Measurements from ENCODE around the gene IGSF11. TPM values are rescaled to one million over a fixed set of nuclear protein-coding genes. Genes with fewer than 3 reads are reported as not detected.

IGSF11 gene
- total RNA-seq (2014; rRNA removed; shearing (Covaris generic)): 0.18 and 0.45 TPM in 2 replicates

GRCh38 chr3:119034256-119035013 is at the start of gene IGSF11:
Gene IGSF11 (minus strand): TSS chr3:119034846. CDS start chr3:119034582, 264 bp downstream.
- peak; percentile 37 for DNase-seq (ENCODE audit: low spot score)

- DNase-seq (ENCODE audit: low spot score): no peak
These were observed 45.7 kb upstream of the IGSF11 start for GRCh38 chr3:119080364-119080763.

GRCh38 chr3:119073258-119074001 is 38.8 kb upstream of the IGSF11 start:
- DNase-seq (ENCODE audit: low spot score): no peak

GRCh38 chr3:119072451-119072850 is 37.8 kb upstream of the IGSF11 start:
- DNase-seq (ENCODE audit: low spot score): peak; percentile 31

- DNase-seq (ENCODE audit: low spot score): no peak
These were observed 35.1 kb upstream of the IGSF11 start for GRCh38 chr3:119069725-119070124.

- no peak for DNase-seq (ENCODE audit: low spot score)
These were observed 28.8 kb upstream of the IGSF11 start for GRCh38 chr3:119063471-119063870.

- no peak for DNase-seq (ENCODE audit: low spot score)
These were observed 28.2 kb upstream of the IGSF11 start for GRCh38 chr3:119062892-119063291.

GRCh38 chr3:119044593-119044992 is 9.9 kb upstream of the IGSF11 start:
- DNase-seq (ENCODE audit: low spot score): no peak

GRCh38 chr3:119042162-119042561 is 7.5 kb upstream of the IGSF11 start:
- DNase-seq (ENCODE audit: low spot score): no peak

- DNase-seq (ENCODE audit: low spot score): no peak
These were observed 334 bp upstream of the IGSF11 start for GRCh38 chr3:119035014-119035346.

- no peak for DNase-seq (ENCODE audit: low spot score)
These were observed 1.0 kb downstream of the IGSF11 start for GRCh38 chr3:119033393-119034255.

GRCh38 chr3:119025171-119025795 is 9.4 kb downstream of the IGSF11 start:
- no peak for DNase-seq (ENCODE audit: low spot score)

GRCh38 chr3:119019767-119020518 is 14.7 kb downstream of the IGSF11 start:
- no peak for DNase-seq (ENCODE audit: low spot score)

GRCh38 chr3:119018690-119019463 is 15.8 kb downstream of the IGSF11 start:
- DNase-seq (ENCODE audit: low spot score): no peak

GRCh38 chr3:119015942-119016341 is 18.7 kb downstream of the IGSF11 start:
- no peak for DNase-seq (ENCODE audit: low spot score)

- no peak for DNase-seq (ENCODE audit: low spot score)
These were observed 20.7 kb downstream of the IGSF11 start for GRCh38 chr3:119013951-119014350.

GRCh38 chr3:119011528-119011927 is 23.1 kb downstream of the IGSF11 start:
- no peak for DNase-seq (ENCODE audit: low spot score)

GRCh38 chr3:118997190-118997589 is 37.5 kb downstream of the IGSF11 start:
- DNase-seq (ENCODE audit: low spot score): no peak

- DNase-seq (ENCODE audit: low spot score): no peak
These were observed 42.9 kb downstream of the IGSF11 start for GRCh38 chr3:118991775-118992174.
